Fibroblast of gingiva (primary cell): ENCODE results near the gene EIF3K.
"Not testable (repeated sequence)": the region's sequence is repeated elsewhere in the genome, so short reads cannot be mapped to it uniquely, and the experiment has no call there.

Experiments
- DNase-seq: peaks from one replicate; pipeline ENCODE4 v3.0.0-alpha.2; 2011; ENCODE audit warnings: low read depth

Gene EIF3K

DNA sequence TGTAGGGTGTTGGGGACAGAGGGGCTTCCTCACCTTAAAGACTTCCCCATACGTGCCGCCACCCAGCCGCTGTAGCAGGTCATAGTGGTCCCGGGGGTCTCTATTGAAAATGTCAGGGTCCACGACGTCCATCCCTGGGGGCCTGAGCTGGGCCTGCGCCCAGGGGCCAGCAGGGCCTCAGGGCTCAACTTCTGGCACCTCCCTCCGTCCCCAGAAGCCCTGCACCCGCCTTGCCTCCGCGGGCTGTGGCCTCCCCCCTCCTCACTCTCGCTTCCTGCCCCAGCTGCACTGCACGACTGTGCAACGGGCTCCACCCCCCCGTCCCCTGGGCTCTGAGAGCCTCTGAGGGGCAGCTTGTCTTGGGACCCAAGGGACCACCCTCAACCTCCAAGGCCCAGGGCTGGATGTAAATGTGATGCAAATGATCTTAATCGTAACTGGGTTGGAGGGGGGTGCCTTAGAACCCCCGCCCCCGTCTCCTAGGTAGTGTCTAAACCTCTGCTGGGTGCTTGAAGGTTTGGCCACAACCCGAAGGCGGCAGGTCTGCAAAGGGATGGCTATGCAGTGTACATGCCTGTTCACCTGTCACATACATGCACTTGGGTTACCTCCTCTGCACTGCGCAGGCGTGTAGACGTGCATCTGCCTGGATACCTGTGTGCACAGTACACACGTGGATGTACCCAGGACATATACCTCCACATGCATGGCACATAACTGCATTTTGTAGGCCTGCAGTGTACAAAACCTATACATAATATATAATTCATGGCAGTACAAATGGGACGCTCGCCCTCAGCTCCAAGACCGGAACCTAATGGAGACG, 1.0 kb upstream of the EIF3K start, which contains the start of gene MAP4K1:
MAP4K1 (minus strand) TSS at position 190 of the 826 bp plus-strand sequence; CDS start at position 132, 58 bp downstream.
- no peak for DNase-seq

- no peak for DNase-seq
Measured at GRCh38 chr19:38619361-38620174, 580 bp downstream of the EIF3K start.

GRCh38 chr19:38624822-38625221, 5.8 kb downstream of the EIF3K start:
- DNase-seq, result no peak

GRCh38 chr19:38626401-38626800, 7.4 kb downstream of the EIF3K start:
- DNase-seq, result no peak

DNA sequence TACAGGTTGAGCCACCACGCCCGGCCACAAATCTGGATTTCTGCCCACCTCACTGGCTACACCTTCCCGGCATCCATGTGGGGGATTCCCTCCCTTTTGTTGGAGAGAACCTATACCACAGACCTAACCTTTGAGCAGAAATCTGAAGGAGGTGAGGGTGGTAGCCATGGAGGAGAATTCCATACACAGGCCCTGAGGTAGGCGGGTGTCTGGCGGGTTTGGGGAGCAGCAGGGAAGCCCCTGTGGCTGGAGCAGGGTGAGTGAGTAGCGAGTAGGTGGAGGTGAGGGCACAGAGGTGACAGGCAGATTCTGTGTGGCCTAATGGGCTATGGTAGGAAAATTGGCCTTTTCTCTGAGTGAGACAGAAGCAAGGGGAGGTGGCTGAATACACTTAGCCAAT, 10.6 kb downstream of the EIF3K start:
- DNase-seq, result no peak

DNA sequence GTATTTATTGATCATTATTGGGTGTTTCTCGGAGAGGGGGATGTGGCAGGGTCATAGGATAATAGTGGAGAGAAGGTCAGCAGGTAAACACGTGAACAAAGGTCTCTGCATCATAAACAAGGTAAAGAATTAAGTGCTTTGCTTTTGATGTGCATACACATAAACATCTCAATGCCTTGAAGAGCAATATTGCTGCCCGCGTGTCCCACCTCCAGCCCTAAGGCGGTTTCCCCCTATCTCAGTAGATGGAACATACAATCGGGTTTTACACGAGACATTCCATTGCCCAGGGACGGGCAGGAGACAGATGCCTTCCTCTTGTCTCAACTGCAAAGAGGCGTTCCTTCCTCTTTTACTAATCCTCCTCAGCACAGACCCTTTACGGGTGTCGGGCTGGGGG, 12.3 kb downstream of the EIF3K start:
- not testable (repeated sequence) for DNase-seq

DNA sequence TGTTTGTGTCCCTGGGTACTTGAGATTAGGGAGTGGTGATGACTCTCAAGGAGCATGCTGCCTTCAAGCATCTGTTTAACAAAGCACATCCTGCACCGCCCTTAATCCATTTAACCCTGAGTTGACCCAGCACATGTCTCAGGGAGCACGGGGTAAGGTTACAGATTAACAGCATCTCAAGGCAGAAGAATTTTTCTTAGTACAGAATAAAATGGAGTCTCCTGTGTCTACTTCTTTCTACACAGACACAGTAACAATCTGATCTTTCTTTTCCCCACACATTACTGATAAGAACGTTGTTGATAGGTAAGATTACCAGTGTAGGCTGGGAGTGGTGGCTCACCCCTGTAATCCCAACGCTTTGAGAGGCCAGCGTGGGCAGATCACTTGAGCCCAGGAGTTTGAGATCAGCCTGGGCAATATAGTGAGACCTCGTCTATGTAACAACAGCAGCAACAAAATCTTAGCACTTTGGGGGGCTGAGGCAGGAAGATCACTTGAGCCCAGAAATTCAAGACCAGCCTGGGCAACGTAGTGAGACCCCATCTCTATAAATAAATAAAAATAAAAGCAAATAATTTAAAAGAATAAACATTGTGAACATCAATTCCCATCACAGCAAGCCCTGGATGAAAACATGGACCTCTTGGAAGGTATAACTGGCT, 13.0 kb downstream of the EIF3K start:
- not testable (repeated sequence) for DNase-seq

- no peak for DNase-seq
Measured at GRCh38 chr19:38632476-38633213, 13.7 kb downstream of the EIF3K start.

DNA sequence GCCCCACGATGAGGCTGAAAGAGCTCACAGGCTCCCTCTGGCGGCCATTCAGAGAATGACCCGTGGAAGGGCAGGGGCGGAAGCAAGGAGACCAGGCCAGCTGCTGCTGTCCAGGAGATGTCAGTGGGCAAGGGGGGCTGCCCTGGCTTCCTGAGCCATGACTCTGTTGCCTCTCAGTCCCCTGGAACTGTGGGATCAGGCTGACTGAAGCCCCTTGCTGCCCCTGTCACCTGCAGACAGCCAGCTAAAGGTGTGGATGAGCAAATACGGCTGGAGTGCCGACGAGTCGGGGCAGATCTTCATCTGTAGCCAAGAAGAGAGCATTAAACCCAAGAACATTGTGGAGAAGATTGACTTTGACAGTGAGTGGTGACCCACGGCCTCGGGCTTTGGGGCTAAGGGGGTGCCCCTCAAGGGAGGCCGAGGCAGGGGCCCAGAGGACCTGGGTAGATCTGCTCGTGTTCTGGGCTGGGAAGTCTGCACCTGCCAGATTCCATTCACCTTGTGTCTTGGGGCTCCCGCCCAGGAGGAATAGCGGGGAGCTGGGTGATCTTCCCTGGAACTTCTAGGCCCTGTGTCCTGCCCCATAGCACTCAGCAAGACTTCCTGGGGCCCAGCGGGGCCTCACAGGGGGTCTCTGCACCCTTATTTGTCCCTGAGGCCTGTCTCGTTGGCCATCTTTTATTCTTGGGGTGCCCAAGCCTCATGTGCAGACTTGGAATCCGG, 15.9 kb downstream of the EIF3K start:
- DNase-seq, result peak; percentile 46

GRCh38 chr19:38635483-38636399, 16.8 kb downstream of the EIF3K start:
- no peak for DNase-seq

DNA sequence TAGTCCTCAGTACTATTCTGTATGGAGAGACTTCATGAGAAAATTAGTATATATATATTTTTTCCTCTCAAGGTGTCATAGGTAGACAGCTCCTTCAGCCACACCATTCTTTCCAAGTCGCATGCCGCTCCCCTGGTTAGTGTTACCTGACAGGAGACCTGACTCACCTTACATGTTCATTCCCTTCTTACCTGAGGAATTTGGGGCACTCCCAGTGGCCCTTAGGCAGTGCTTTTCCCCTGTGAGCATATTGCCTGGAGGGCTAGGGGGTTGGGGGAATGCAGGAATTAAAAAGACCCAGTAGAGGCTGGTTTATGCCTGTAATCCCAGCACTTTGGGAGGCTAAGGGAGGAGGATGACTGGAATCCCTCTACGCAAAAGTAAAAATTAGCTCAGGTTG, 19.5 kb downstream of the EIF3K start:
- no peak for DNase-seq

DNA sequence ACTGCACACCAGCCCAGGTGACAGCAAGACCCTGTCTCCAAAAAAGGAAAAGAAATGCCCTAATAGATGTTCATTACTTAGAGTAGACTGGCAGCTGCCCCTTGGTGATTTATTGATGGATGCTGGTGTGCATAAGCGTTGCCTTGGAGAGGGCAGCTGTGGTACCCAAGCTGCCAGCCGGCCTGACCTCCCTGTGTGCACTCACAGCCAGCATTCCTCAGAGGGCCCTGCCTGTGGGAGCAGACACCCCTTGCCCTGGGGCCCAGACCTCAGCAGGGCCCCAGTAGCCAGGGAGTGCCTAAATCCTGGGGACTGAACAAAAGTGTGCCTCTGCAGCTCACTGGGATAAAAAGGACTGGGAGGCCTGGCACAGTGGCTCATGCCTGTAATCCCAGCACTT, 20.7 kb downstream of the EIF3K start:
- DNase-seq, result no peak

GRCh38 chr19:38640368-38640767, 21.4 kb downstream of the EIF3K start:
- no peak for DNase-seq

- no peak for DNase-seq
Measured at GRCh38 chr19:38642176-38642575, 23.2 kb downstream of the EIF3K start.

DNA sequence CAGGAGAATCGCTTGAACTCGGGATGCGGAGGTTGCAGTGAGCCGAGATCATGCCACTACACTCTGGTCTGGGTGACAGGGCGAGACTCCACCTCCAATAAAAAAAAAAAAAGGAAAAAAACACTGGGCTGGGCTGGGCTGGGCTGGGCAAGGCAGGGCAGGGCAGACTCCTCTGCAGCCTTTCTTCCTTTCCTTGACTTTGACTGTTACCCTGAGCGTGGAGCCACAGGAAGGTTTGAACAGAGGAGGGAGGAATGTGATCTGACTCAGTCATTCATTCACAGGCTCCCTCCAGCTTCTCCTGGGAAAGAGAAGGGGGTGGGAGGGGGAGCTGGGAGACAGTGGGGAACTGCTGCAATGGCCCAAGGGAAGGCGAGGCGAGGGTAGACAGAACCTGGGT, 25.7 kb downstream of the EIF3K start:
- DNase-seq, result no peak

- DNase-seq, result peak; percentile 95
Measured at GRCh38 chr19:38647368-38647965, 28.5 kb downstream of the EIF3K start, which contains the start of gene ACTN4. TSS of gene ACTN4 (plus strand) at chr19:38647649. CDS start at chr19:38647746, 97 bp downstream.

DNA sequence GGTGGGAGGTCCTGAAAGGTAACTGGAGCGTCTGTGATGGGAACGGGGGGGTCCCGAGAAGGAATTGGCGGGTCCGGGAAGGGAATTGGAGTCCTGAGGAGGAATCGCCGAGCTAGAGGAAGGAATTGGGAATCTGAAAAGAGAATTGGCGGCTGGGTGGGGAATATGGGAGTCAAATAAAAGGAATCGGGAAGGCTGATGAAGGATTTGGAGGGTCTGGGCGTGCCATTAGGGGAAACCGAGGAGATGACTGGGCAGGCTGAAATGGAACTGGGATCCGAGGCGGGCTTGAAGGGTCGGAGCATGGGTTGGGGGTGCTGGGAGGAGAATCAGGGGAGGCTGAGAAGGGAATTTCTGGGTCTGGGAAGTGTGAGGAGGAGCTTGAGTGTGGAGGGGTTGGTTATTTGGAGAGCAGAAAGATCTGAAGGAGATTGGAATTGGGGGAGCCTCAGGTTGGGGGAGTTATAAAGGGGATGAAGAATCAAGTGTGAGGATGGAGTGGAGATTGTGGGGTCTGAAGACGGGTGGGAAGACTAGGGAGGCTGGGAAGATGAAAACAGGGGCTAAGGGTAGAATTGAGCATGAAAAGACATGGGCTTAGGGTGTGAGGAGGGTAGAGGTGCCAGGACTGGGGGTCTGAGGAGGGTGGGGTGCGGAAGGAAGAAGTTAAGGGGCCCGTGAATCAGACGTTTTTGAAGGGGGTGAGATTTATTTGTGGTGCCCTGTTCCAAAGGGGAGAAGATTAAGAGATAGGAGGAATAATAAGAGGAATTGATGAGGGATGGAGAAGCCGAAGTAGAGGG, 29.2 kb downstream of the EIF3K start:
- DNase-seq, result no peak

DNA sequence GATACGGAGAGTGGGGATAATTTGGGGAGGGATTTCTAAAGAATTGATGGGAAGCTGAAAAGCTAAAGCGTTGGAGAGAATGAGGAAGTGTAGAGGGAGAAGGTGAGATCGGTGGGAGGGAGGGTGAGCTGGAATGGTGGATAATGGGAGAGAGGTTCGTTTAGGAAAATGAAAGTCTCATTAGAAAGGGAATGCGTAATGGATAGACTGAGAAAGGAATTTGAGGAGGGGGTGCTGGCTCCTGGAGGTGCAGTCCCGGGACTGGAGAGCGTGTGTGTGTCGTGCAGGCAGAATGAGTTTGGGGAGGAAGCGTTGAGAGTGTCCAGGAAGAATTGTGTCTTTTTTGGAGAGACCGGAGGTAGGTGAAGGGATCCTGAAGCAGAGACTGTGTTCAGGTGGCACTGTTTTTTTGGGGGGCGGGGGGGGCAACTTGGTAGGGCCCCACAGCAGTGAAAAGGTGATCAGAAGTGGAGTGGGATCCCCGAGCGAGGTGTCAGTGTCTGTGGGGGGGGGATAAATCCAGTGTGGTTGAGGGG, 29.8 kb downstream of the EIF3K start:
- no peak for DNase-seq
